ENCODE results near the gene TMEM119. TPM values are rescaled to one million over a fixed set of nuclear protein-coding genes. Genes with fewer than 3 reads are reported as not detected.

Gene TMEM119
- total RNA-seq, 2 experiments from 2014 or later: 2.1 to 2.6 TPM

- peak overlapping the region in 1 of 2 donors; percentile 24 for H3K27ac ChIP-seq (ENCODE audit: low read depth in 1 of 2, low read length in 2 of 2)
- H3K36me3 Mint-ChIP-seq (ENCODE audit: low read depth): peaks cover 86% of the 10 kb centered on the region
- intact Hi-C loops (cut with DNase I, micrococcal nuclease): loop anchor here in 1 of 2 experiments (2.0 to 5.0 kb wide), 3 partner anchors 165 to 527 kb away; partner anchors contain the start of genes ALKBH2 and CORO1C
- peaks cover 52% of the 10 kb centered on the region for H3K36me3 ChIP-seq (ENCODE audit: insufficient read depth, low read length)
- POLR2A ChIA-PET: interaction anchor here (0.6 to 8.0 kb wide), 3 partner anchors 45 to 67 kb away, joined by 3 to 164 read pairs (median 36); partner anchors contain the start of gene SELPLG
- H3K4me1 Mint-ChIP-seq (ENCODE audit: low read depth): peaks cover 81% of the 10 kb centered on the region
- CTCF ChIA-PET: interaction anchor here (1.7 to 9.8 kb wide), 3 partner anchors 51 to 238 kb away, joined by 3 to 102 read pairs (median 10); no protein-coding TSS in a partner anchor
- H3K27ac Mint-ChIP-seq: peak overlapping the region; percentile 90
- no peaks in the 10 kb centered on the region for H3K9me3 ChIP-seq (ENCODE audit: control insufficient read depth in 1 of 2, insufficient read depth in 1 of 2, low read length in 2 of 2)
- H3K9me3 Mint-ChIP-seq: no peaks in the 10 kb centered on the region
- no peak overlapping the region for H3K4me3 ChIP-seq (ENCODE audit: low read length)
- H3K27me3 ChIP-seq (ENCODE audit: control insufficient read depth in 1 of 2, insufficient read depth in 2 of 2, low read length in 2 of 2): no peaks in the 10 kb centered on the region
- H3K4me3 Mint-ChIP-seq: peak overlapping the region; percentile 28
- peak; percentile 27 to 86 (median 62) for DNase-seq
- no peaks in the 10 kb centered on the region for H3K27me3 Mint-ChIP-seq
- ATAC-seq (ENCODE audit: poor library complexity): no peak
- H3K4me1 ChIP-seq (ENCODE audit: insufficient read depth, low read length): peaks cover 60% of the 10 kb centered on the region
- TF ChIP-seq, protein P1, sequence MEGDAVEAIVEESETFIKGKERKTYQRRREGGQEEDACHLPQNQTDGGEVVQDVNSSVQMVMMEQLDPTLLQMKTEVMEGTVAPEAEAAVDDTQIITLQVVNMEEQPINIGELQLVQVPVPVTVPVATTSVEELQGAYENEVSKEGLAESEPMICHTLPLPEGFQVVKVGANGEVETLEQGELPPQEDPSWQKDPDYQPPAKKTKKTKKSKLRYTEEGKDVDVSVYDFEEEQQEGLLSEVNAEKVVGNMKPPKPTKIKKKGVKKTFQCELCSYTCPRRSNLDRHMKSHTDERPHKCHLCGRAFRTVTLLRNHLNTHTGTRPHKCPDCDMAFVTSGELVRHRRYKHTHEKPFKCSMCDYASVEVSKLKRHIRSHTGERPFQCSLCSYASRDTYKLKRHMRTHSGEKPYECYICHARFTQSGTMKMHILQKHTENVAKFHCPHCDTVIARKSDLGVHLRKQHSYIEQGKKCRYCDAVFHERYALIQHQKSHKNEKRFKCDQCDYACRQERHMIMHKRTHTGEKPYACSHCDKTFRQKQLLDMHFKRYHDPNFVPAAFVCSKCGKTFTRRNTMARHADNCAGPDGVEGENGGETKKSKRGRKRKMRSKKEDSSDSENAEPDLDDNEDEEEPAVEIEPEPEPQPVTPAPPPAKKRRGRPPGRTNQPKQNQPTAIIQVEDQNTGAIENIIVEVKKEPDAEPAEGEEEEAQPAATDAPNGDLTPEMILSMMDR (IDR thresholded peaks at IDR 0.05): no peak
Measured at GRCh38 chr12:108565976-108566375, 31.9 kb downstream of the TMEM119 start.

DNA sequence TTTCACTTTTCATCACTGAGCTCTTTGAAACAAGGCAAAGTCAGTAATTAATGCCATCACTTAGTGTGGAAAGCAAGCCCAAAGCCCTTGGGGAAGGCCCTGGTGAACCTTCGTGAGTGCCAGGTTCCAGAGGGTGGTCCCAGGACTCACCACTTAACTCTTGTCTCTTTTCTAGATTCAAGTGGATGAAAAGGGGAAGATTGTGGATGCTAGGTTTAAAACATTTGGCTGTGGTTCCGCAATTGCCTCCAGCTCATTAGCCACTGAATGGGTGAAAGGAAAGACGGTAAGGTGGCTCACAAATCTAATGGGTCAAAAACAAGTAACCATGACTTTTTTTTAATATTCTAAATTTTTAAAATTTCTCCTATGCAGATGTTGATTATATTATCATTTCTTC lies 32.7 kb downstream of the TMEM119 start:
- peaks cover 78% of the 10 kb centered on the region for H3K4me1 Mint-ChIP-seq (ENCODE audit: low read depth)
- intact Hi-C loops (cut with DNase I, micrococcal nuclease): loop anchor here in 1 of 2 experiments (2.0 to 5.0 kb wide), 3 partner anchors 166 to 528 kb away; partner anchors contain the start of genes ALKBH2 and CORO1C
- POLR2A ChIA-PET: interaction anchor here (1.5 to 8.0 kb wide), 3 partner anchors 52 to 238 kb away, joined by 5 to 164 read pairs (median 36); partner anchors contain the start of gene SELPLG
- ATAC-seq (ENCODE audit: poor library complexity): no peak
- no peak for DNase-seq
- H3K27me3 Mint-ChIP-seq: no peaks in the 10 kb centered on the region
- Histone ChIP-seq H3K27ac (ENCODE audit: low read depth in 1 of 2, low read length in 2 of 2) (no peak overlapping the region), H3K9me3 (ENCODE audit: control insufficient read depth in 1 of 2, insufficient read depth in 1 of 2, low read length in 2 of 2) (no peaks in the 10 kb centered on the region), H3K36me3 (ENCODE audit: insufficient read depth, low read length) (peaks cover 52% of the 10 kb centered on the region), H3K4me1 (ENCODE audit: insufficient read depth, low read length) (peaks cover 62% of the 10 kb centered on the region), H3K27me3 (ENCODE audit: control insufficient read depth in 1 of 2, insufficient read depth in 2 of 2, low read length in 2 of 2) (no peaks in the 10 kb centered on the region), H3K4me3 (ENCODE audit: low read length) (no peak overlapping the region)
- no peaks in the 10 kb centered on the region for H3K9me3 Mint-ChIP-seq
- CTCF ChIA-PET: interaction anchor here (1.7 to 9.8 kb wide), 3 partner anchors 52 to 239 kb away, joined by 10 to 102 read pairs (median 16); no protein-coding TSS in a partner anchor
- no peak overlapping the region for H3K4me3 Mint-ChIP-seq
- peak overlapping the region; percentile 96 for H3K27ac Mint-ChIP-seq
- TF ChIP-seq, protein P1 (IDR thresholded peaks at IDR 0.05): no peak
- peaks cover 85% of the 10 kb centered on the region for H3K36me3 Mint-ChIP-seq (ENCODE audit: low read depth)

DNA sequence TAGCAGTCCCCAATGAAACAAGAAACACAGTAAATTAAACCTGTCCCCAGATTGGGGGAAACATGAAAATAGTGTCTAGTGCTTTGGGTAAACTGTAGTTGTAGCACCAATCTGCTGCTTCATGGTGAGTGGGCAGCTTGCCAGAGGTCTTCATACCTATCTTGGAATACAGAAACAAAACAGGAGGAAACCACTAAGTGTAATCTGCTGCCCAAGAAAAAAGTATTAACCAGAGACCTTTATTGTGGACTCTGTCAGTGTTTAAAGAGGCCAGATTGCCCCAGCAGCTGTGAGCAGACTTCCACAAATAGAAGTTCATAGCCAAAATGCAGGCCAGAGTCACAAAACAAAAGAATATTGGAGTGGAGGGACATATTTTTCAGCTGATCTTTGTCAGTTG lies 33.2 kb downstream of the TMEM119 start:
- H3K27me3 ChIP-seq (ENCODE audit: control insufficient read depth in 1 of 2, insufficient read depth in 2 of 2, low read length in 2 of 2): no peaks in the 10 kb centered on the region
- H3K4me3 ChIP-seq (ENCODE audit: low read length): no peak overlapping the region
- H3K27ac Mint-ChIP-seq: peak overlapping the region; percentile 96
- H3K36me3 ChIP-seq (ENCODE audit: insufficient read depth, low read length): peaks cover 49% of the 10 kb centered on the region
- TF ChIP-seq, protein P1 (IDR thresholded peaks at IDR 0.05): no peak
- intact Hi-C loops (cut with DNase I, micrococcal nuclease): loop anchor here (2.0 to 5.0 kb wide), 9 partner anchors 47 to 877 kb away; partner anchors contain the start of genes ALKBH2 (in 2 of the 2), CORO1C (in 2 of the 2), FICD (in 1 of the 2) and PRDM4 (in 1 of the 2)
- H3K4me1 ChIP-seq (ENCODE audit: insufficient read depth, low read length): peaks cover 62% of the 10 kb centered on the region
- peaks cover 78% of the 10 kb centered on the region for H3K4me1 Mint-ChIP-seq (ENCODE audit: low read depth)
- no peaks in the 10 kb centered on the region for H3K9me3 Mint-ChIP-seq
- H3K4me3 Mint-ChIP-seq: no peak overlapping the region
- ChIA-PET CTCF (interaction anchor here (1.7 to 9.8 kb wide), 2 partner anchors 53 to 238 kb away, joined by 16 to 102 read pairs; no protein-coding TSS in a partner anchor), POLR2A (interaction anchor here (1.5 to 8.0 kb wide), 3 partner anchors 52 to 238 kb away, joined by 5 to 164 read pairs (median 36); partner anchors contain the start of gene SELPLG)
- no peaks in the 10 kb centered on the region for H3K27me3 Mint-ChIP-seq
- no peaks in the 10 kb centered on the region for H3K9me3 ChIP-seq (ENCODE audit: control insufficient read depth in 1 of 2, insufficient read depth in 1 of 2, low read length in 2 of 2)
- ATAC-seq (ENCODE audit: poor library complexity): no peak
- H3K36me3 Mint-ChIP-seq (ENCODE audit: low read depth): peaks cover 87% of the 10 kb centered on the region
- no peak for DNase-seq
- no peak overlapping the region for H3K27ac ChIP-seq (ENCODE audit: low read depth in 1 of 2, low read length in 2 of 2)

Measured in CD4-positive, alpha-beta T cell (primary cell).